Right lobe of liver (tissue), 6 donors: ENCODE results near the gene CGRRF1. TPM values are rescaled to one million over a fixed set of nuclear protein-coding genes. Genes with fewer than 3 reads are reported as not detected.

Experiments
- ATAC-seq, 4 donors: fragments of 200-7000 bp; cut with Tn5 transposase; one replicate each; pipeline ENCODE4 v1.9.1; 2020; ENCODE audit warnings: mild to moderate bottlenecking in 4 of 4, moderate library complexity in 4 of 4
- DNase-seq, 3 donors: peaks; one replicate each; pipeline ENCODE4 v3.0.0-alpha.2; 2020
- H3K27ac ChIP-seq, 3 donors: fragments of 200-600 bp; one replicate each; pipeline ENCODE4 v1.8.0; 2022
- H3K27me3 ChIP-seq, 2 donors: fragments of 200-600 bp; one replicate each; pipeline ENCODE4 v1.8.0; 2022
- H3K36me3 ChIP-seq, 4 donors: fragments of 200-600 bp; sonication (generic) in 1 of 4; one replicate each; pipeline versions ENCODE4 v1.5.1 to v1.8.0; 2017 to 2022; ENCODE audit warnings: control low read depth in 1 of 4
- H3K4me1 ChIP-seq, 4 donors: fragments of 200-600 bp; sonication (generic) in 1 of 4; one replicate each; pipeline versions ENCODE4 v1.5.1 to v1.8.0; 2017 to 2022; ENCODE audit warnings: control low read depth in 1 of 4
- H3K4me3 ChIP-seq, 3 donors: fragments of 200-600 bp; one replicate each; pipeline ENCODE4 v1.8.0; 2022
- H3K9me3 ChIP-seq, 4 donors: fragments of 200-600 bp; sonication (generic) in 1 of 4; one replicate each; pipeline versions ENCODE4 v1.5.1 to v1.8.0; 2017 to 2022; ENCODE audit warnings: control low read depth in 1 of 4
- POLR2A ChIP-seq: fragments of 450-650 bp; IDR thresholded peaks from one replicate; pipeline ENCODE4 v1.6.1; 2017; ENCODE audit warnings: antibody characterized with exemption, mild to moderate bottlenecking
- WGBS: methylation state at CpG from one replicate; pipeline ENCODE4 v1.1.6; 2018; ENCODE audit warnings: low coverage, low lambda C conversion rate; ENCODE audit not compliant: insufficient coverage; ENCODE audit errors: missing lambda C conversion rate; 5-methylcytosine and 5-hydroxymethylcytosine counted together
- intact Hi-C, 2 donors: fragments of 100-400 bp; cut with DNase I; formaldehyde crosslinking; loops; one replicate each; pipeline versions ENCODE4 v1.11.2 to v1.14.1; 2022
- total RNA-seq, 6 experiments: library from RNA; depleted of rRNA in 2 of 6; stranded (reverse); fragments of >200 nt in 2 of 6; fragmentation: NEBNext Ultra II Directional in 3 of 6; extraction: Animal tissue kit (Norgen Biotek cat#: 25700) in 3 of 6; gene quantifications; one replicate each; pipeline versions ENCODE4 v1.1.0 to v1.2.4, GENCODE V29; 2016 to 2023
- TF ChIP-seq, protein P1 (sequence below), 4 donors: fragments of 200-600 bp in 3 of 4; fragments of 450-650 bp in 1 of 4; IDR thresholded peaks; one replicate each; pipeline versions ENCODE4 v1.5.1 to v1.8.0; 2016 to 2022; ENCODE audit warnings: antibody characterized with exemption in 4 of 4, mild to moderate bottlenecking in 2 of 4
- donor health status: DM: no; HTN: yes; CAD: no.
- donor health status: DM: no; HTN: no; CAD: no.
- donor health status: DM: no; HTN: no; CAD: no.
- donor health status: DM: no; HTN: yes; CAD: no.
- donor health status: DM: no; HTN: yes; CAD: no.

The CGRRF1 gene
- total RNA-seq, 6 experiments from 2014 or later = 5.4 to 8.2 (median 6.7) TPM

DNA sequence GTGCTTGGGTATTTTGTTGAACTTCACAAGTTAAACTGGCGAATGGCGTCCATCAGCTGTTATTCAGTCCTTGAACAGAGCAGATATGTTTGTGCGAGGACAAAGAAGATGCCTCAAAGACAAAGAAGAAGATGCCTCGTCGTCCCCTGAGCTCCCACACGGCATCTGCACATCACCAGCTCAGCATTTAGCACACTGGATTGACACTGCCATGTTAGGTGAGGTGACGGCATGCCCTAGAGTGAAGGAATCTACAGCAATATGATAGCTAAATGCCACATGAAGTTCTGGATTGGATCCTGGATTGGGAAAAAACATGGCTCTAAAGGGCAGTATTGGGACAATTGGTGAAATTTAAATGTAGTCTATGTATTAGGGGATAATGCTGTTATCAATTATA, 72.6 kb downstream of the CGRRF1 start:
- ATAC-seq (no peak), DNase-seq (no peak)
- Histone ChIP-seq H3K4me1 (no peaks in the 10 kb centered on the region), H3K27ac (no peak overlapping the region), H3K4me3 (no peak overlapping the region), H3K9me3 (no peaks in the 10 kb centered on the region), H3K36me3 (no peaks in the 10 kb centered on the region), H3K27me3 (no peaks in the 10 kb centered on the region)
- TF ChIP-seq, protein P1, sequence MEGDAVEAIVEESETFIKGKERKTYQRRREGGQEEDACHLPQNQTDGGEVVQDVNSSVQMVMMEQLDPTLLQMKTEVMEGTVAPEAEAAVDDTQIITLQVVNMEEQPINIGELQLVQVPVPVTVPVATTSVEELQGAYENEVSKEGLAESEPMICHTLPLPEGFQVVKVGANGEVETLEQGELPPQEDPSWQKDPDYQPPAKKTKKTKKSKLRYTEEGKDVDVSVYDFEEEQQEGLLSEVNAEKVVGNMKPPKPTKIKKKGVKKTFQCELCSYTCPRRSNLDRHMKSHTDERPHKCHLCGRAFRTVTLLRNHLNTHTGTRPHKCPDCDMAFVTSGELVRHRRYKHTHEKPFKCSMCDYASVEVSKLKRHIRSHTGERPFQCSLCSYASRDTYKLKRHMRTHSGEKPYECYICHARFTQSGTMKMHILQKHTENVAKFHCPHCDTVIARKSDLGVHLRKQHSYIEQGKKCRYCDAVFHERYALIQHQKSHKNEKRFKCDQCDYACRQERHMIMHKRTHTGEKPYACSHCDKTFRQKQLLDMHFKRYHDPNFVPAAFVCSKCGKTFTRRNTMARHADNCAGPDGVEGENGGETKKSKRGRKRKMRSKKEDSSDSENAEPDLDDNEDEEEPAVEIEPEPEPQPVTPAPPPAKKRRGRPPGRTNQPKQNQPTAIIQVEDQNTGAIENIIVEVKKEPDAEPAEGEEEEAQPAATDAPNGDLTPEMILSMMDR (IDR thresholded peaks at IDR 0.05) = no peak
- no peak for TF ChIP-seq POLR2A
- intact Hi-C loops = no loop called here
- WGBS = 82% methylated on average over 6 of the region's 7 CpGs

DNA sequence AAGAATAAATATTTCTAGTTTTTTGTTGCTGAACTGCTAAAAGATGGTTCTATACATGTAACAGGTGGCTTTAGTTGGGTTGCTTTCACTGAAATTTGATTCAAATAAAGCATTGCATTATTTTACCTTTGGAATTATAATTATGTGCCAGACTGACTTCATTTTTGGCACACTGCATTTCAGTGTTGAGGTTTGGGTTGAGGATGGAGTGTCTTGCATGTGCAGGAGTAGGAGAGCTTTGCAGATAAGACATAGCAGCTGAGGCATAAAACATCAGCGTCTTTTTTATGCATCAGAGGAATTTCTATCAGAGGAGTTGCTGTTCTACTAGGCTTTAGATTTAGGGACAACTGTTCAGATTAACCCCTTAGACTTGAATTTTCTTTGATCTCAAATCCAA, 74.4 kb downstream of the CGRRF1 start:
- H3K4me3 ChIP-seq = no peak overlapping the region
- no peaks in the 10 kb centered on the region for H3K4me1 ChIP-seq
- WGBS = 75% methylated on average over 1 of the region's 1 CpG
- intact Hi-C loops = no loop called here
- DNase-seq = no peak
- ATAC-seq = no peak
- TF ChIP-seq, protein P1 (IDR thresholded peaks at IDR 0.05) = no peak
- no peak for TF ChIP-seq POLR2A
- H3K9me3 ChIP-seq = no peaks in the 10 kb centered on the region
- no peaks in the 10 kb centered on the region for H3K36me3 ChIP-seq
- H3K27me3 ChIP-seq = no peaks in the 10 kb centered on the region
- no peak overlapping the region for H3K27ac ChIP-seq

DNA sequence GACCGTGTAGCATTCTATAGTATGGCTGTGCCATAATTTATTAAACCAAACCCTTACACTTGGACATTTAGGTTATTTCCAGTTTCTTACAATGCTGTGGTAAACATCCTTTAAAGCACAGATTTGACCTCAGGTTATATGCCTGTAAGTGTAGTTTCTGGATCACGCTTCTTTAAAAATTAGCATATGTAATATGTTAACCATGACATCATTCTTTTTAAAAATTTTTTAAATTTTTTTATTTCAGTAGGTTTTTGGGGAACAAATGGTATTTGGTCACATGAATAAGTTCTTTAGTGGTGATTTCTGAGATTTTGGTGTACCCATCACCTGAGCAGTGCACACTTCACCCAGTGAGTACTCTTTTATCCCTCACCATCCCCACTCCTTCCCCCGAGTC, 75.5 kb downstream of the CGRRF1 start:
- ATAC-seq (no peak), DNase-seq (no peak)
- no peaks in the 10 kb centered on the region for H3K9me3 ChIP-seq
- no peaks in the 10 kb centered on the region for H3K4me1 ChIP-seq
- no peaks in the 10 kb centered on the region for H3K36me3 ChIP-seq
- no peak for TF ChIP-seq POLR2A
- TF ChIP-seq, protein P1 (IDR thresholded peaks at IDR 0.05) = no peak
- no peak overlapping the region for H3K27ac ChIP-seq
- H3K4me3 ChIP-seq = no peak overlapping the region
- 97% methylated on average over 3 of the region's 3 CpGs for WGBS
- no peaks in the 10 kb centered on the region for H3K27me3 ChIP-seq
- intact Hi-C loops = no loop called here

Other genes with a start within 250 kb of the CGRRF1 start
- gene CDKN3, start 112.9 kb upstream of the CGRRF1 start, total RNA-seq = 1 to 10 TPM in 3 of 6 experiments, under 1 TPM in 2, not detected in 1; 0.59 to 7.3 (median 2.4) TPM
- 100 to 1,000 TPM in 5 of 6 experiments, 10 to 100 TPM in 1; 95.9 to 209 (median 157) TPM for gene CNIH1, start 68.5 kb upstream of the CGRRF1 start, total RNA-seq
- gene GMFB, start 20.9 kb upstream of the CGRRF1 start, total RNA-seq = 10 to 100 TPM; 13.8 to 36.3 (median 22.5) TPM
- gene SAMD4A, start 57.2 kb downstream of the CGRRF1 start, total RNA-seq = 10 to 100 TPM; 16.7 to 31.9 (median 21.1) TPM